ENCODE results near the gene GHRL. TPM values are rescaled to one million over a fixed set of nuclear protein-coding genes. Genes with fewer than 3 reads are reported as not detected.
A peak's percentile ranks its signal among the peaks of the same experiment; 100 is the strongest.

GHRL gene, protein sequence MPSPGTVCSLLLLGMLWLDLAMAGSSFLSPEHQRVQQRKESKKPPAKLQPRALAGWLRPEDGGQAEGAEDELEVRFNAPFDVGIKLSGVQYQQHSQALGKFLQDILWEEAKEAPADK
- total RNA-seq: 2.2 TPM
- long read RNA-seq, partial matches to known transcripts: 0 of 6 reads
- long read RNA-seq, other reads (novel, unspliced or antisense): 6 of 6 reads

DNA sequence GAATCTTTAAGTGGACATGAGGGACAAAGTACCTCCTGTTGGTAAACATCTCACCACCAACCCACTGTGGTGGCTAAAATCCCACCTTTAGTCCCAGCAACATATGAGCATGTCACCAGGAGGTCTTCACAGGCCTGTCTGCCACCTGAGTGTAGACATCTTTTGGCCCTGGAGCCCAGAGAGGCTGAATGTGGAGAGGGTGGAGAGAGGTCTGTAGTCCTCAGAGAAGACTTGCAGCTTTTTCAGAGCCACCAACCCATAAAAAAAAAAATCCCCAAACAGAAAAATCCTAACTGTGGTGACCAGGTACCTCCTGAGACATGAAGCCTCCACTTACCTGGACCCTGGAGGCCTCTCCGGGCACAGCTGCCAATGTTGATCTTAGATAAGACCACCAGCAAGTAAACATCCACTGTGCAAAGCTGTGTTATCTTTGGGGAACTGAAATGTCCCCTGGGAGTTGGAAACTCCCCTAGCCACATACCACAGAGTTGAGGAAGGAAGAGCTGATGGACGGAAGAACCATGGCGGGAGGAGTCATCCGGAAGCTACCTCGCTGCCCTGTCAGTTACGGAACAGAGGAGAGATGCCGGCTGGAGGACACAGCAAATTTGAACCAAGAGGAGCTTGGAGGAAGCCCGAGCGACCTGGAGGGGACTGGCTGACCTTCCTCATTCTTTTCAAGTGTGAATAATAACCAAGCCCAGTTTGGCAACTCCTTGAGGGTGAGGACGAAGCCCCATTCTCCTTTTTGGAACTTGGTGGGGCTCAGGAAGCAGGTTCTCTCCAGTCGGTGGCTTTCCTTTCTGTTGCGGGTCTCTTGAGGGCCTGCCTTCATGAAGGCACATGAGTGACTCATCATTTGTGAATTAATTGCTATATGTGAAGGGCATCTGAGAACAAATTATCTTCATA, at the start of gene GHRL:
Gene GHRL, minus strand, starts transcription at position 443 of the 915 bp plus-strand sequence. CDS start 2,767 bp downstream, outside the sequence.
- Histone ChIP-seq H3K27ac (no peak within 1 kb of the TSS), H3K4me1 (no peaks in the 10 kb centered on the region), H3K36me3 (peaks cover 23% of the 10 kb centered on the region), H3K9me3 (no peaks in the 10 kb centered on the region), H3K4me3 (no peak within 1 kb of the TSS), H3K27me3 (no peaks in the 10 kb centered on the region)
- ATAC-seq: peak; percentile 64
- TF ChIP-seq, protein P1, sequence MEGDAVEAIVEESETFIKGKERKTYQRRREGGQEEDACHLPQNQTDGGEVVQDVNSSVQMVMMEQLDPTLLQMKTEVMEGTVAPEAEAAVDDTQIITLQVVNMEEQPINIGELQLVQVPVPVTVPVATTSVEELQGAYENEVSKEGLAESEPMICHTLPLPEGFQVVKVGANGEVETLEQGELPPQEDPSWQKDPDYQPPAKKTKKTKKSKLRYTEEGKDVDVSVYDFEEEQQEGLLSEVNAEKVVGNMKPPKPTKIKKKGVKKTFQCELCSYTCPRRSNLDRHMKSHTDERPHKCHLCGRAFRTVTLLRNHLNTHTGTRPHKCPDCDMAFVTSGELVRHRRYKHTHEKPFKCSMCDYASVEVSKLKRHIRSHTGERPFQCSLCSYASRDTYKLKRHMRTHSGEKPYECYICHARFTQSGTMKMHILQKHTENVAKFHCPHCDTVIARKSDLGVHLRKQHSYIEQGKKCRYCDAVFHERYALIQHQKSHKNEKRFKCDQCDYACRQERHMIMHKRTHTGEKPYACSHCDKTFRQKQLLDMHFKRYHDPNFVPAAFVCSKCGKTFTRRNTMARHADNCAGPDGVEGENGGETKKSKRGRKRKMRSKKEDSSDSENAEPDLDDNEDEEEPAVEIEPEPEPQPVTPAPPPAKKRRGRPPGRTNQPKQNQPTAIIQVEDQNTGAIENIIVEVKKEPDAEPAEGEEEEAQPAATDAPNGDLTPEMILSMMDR (IDR thresholded peaks at IDR 0.05): no peak
- no peak for DNase-seq
- intact Hi-C loops (cut with DNase I): no loop called here

DNA sequence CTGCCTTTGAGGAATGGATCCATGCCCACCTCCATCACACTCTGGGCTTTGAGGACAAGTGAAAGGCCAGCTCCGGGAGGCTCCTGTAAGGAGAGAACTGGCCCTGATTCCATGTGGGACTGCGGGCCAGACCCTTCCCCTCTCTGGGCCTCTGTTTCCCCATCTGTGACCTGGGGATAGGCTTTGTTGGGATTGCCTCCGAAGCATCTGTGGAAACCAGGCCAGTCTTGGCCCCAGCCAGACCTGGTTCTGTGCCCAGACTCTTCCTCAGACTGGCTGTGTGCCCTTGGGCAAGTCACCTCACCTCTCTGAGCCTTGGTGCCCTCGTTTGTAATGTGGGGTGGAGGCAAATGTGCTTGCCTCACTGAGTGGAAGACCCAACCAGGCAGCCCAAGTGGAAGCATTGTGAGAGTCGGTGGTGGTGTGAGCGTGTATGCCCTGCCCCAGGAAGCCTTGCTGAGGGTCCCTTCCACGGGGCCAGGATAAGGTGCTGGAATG, 49.2 kb upstream of the GHRL start:
- H3K4me1 ChIP-seq: no peaks in the 10 kb centered on the region
- no peaks in the 10 kb centered on the region for H3K36me3 ChIP-seq
- no peak for ATAC-seq
- no peak overlapping the region for H3K4me3 ChIP-seq
- H3K27me3 ChIP-seq: no peaks in the 10 kb centered on the region
- intact Hi-C loops (cut with DNase I): loop anchor here (5.0 kb wide), 1 partner anchor 395 kb away; no protein-coding TSS in a partner anchor
- TF ChIP-seq, protein P1 (IDR thresholded peaks at IDR 0.05): no peak
- H3K27ac ChIP-seq: no peak overlapping the region
- H3K9me3 ChIP-seq: no peaks in the 10 kb centered on the region
- no peak for DNase-seq

DNA sequence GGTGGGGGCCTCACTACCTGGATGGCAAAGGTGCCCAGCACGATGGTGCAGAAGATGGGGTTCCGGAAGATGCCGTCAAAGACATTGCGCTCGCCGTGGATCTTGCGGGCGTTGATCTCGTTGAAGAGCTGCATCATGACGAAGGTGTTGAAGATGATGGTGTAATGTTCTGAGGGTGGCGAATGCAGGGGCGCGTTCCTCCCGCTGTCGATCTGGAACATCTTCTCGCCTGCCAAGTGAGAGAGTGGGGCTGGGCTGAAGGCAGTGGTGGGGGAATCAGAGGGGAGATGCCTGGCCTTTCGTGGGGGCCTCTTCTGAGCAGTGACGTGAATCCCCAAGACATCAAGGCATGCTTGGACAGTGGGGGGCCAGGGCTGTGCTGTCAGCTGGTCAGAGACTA, 47.7 kb upstream of the GHRL start:
- DNase-seq: no peak
- Histone ChIP-seq H3K27me3 (no peaks in the 10 kb centered on the region), H3K4me1 (no peaks in the 10 kb centered on the region), H3K27ac (no peak overlapping the region), H3K36me3 (no peaks in the 10 kb centered on the region), H3K4me3 (no peak overlapping the region), H3K9me3 (no peaks in the 10 kb centered on the region)
- no peak for ATAC-seq
- TF ChIP-seq, protein P1 (IDR thresholded peaks at IDR 0.05): no peak
- intact Hi-C loops (cut with DNase I): loop anchor here (5.0 kb wide), 1 partner anchor 397 kb away; no protein-coding TSS in a partner anchor

DNA sequence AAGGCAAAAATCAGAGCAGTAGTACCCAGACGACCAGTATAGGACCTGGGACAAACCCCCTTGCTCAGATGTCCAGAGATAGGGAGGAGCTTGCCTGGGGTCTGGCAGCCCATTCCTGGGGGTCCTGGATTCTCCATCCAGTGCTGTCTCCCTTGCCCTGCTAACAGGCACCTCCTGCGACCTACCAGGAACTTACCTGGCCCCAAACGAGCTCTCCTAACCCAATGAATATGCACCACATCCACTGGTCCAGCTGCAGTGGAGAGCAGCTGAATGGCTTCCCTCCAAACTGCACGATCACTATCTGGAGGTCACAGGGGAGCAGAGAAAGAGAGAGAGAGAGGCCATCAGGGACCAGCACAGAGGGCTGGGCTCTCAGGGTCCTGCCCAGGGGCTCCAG, 47.3 kb upstream of the GHRL start:
- no peaks in the 10 kb centered on the region for H3K36me3 ChIP-seq
- TF ChIP-seq, protein P1 (IDR thresholded peaks at IDR 0.05): no peak
- ATAC-seq (no peak), DNase-seq (no peak)
- H3K27me3 ChIP-seq: no peaks in the 10 kb centered on the region
- H3K27ac ChIP-seq: no peak overlapping the region
- no peaks in the 10 kb centered on the region for H3K4me1 ChIP-seq
- H3K4me3 ChIP-seq: no peak overlapping the region
- intact Hi-C loops (cut with DNase I): loop anchor here (5.0 kb wide), 1 partner anchor 397 kb away; no protein-coding TSS in a partner anchor
- H3K9me3 ChIP-seq: no peaks in the 10 kb centered on the region

DNA sequence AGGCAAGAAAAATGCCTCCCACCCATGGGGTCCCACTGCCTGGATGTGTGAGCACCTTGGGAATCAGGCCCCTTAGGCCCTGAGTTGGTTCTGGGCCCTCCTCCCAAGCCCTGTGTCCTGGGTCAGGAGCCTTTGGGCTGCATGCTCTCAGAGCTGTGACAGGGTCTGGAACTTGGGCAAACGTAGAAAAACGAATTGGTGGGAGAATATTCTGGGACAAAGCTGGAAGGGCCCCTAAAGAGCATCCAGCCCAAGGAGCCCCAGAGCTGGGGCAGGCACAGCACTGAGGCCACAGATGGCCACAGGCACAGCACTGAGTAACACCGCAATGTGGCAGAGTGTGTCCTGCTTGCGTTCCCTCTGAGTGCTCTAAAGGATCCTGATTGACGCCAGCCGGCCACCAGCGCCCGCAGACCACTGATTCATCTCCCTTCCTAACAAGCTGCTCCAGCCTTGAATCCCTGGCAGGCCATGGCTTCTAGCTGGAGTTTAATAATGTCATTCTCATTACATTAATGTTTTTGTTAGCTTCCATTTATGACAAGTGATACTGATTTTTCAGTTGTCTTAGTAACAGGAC, 46.7 kb upstream of the GHRL start:
- intact Hi-C loops (cut with DNase I): no loop called here
- ATAC-seq (no peak), DNase-seq (no peak)

More for the DNA sequence above, 46.7 kb upstream of the GHRL start:
- Histone ChIP-seq H3K4me1 (no peaks in the 10 kb centered on the region), H3K27ac (no peak overlapping the region), H3K27me3 (no peaks in the 10 kb centered on the region), H3K9me3 (no peaks in the 10 kb centered on the region), H3K36me3 (no peaks in the 10 kb centered on the region), H3K4me3 (no peak overlapping the region)
- TF ChIP-seq, protein P1 (IDR thresholded peaks at IDR 0.05): no peak
